Right atrium auricular region (tissue), 2 donors: ENCODE results near the gene MARK3. TPM values are rescaled to one million over a fixed set of nuclear protein-coding genes. Genes with fewer than 3 reads are reported as not detected.

Experiments
- DNase-seq: peaks from one replicate; pipeline ENCODE4 v3.0.0-alpha.2; 2019; ENCODE audit warnings: low spot score
- H3K27ac ChIP-seq, 2 donors: fragments of 200-600 bp; sonication (generic); 1 replicate in 1 of 2; 2 replicates in 1 of 2; pipeline ENCODE4 v1.5.1; 2016 to 2019
- H3K27me3 ChIP-seq, 2 donors: fragments of 200-600 bp; sonication (generic); one replicate each; pipeline versions ENCODE4 v1.5.1 to v1.6.0; 2017 to 2019
- H3K36me3 ChIP-seq: fragments of 200-600 bp; sonication (generic); one replicate; pipeline ENCODE4 v1.5.1; 2016
- H3K4me1 ChIP-seq, 2 donors: fragments of 200-600 bp; sonication (generic); one replicate each; pipeline versions ENCODE4 v1.5.1 to v1.6.0; 2017 to 2019
- H3K4me3 ChIP-seq, 2 donors: fragments of 200-600 bp; sonication (generic); 1 replicate in 1 of 2; 2 replicates in 1 of 2; pipeline ENCODE4 v1.5.1; 2017 to 2019; ENCODE audit warnings: mild to moderate bottlenecking in 1 of 2, moderate library complexity in 1 of 2
- H3K9me3 ChIP-seq, 2 donors: fragments of 200-600 bp; sonication (generic); one replicate each; pipeline ENCODE4 v1.5.1; 2019
- total RNA-seq, 2 donors: library from RNA; depleted of rRNA; stranded (reverse); fragments of >200 nt; gene quantifications; one replicate each; pipeline ENCODE4 v1.1.0, GENCODE V29; 2016
- TF ChIP-seq, protein P1 (sequence below), 2 donors: fragments of 200-600 bp; sonication (generic); IDR thresholded peaks; one replicate each; pipeline ENCODE4 v1.5.1; 2019; ENCODE audit warnings: antibody characterized with exemption in 2 of 2

Gene MARK3
- total RNA-seq, 2 donors from 2014 or later: 71.7 to 74.2 TPM

DNA sequence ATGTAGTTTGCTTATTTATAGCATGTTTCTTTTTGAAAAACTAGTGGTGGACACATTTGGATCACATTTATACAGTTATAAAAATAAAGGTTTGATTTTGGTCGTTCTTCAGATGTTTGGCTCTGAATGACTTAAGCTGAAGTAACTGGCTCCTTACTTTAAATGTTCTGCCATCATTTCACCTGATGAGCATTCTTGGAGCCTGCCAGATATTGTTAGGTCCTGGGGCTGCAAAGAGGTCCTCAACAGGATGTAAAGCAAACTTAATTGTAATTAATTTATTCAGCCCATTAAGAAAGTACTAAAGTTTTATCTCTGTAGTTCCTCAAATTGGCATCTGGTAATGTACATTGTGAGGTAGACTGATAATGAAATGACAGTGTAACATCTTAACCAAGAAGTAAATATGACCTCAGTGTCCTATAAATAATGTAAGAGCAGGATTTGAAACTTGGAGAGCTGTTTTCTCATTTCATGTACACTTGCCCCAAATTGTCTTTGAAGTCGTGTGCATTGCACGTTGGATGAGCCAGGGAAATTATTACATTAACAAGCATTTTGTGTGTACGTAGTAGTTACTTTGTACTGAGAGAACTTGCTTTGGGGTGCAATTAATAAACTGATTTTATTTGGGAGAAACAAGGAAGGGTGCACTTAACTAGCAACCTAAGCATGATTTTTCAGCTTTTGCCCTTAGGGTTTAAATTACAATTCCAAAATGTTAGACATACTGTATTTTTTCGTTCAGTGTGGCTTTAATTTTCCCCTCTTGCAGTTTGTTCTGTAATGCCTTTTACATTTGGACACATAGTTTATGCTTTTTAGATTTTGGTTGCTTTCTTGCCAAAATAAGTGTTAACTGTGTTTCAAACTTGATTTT is 43.7 kb upstream of the MARK3 start:
- no peak for DNase-seq
- peaks cover 88% of the 10 kb centered on the region for H3K36me3 ChIP-seq
- no peak overlapping the region for H3K27ac ChIP-seq
- no peaks in the 10 kb centered on the region for H3K27me3 ChIP-seq
- peaks cover 0 to 9% of the 10 kb centered on the region in 2 donors for H3K4me1 ChIP-seq
- TF ChIP-seq, protein P1, sequence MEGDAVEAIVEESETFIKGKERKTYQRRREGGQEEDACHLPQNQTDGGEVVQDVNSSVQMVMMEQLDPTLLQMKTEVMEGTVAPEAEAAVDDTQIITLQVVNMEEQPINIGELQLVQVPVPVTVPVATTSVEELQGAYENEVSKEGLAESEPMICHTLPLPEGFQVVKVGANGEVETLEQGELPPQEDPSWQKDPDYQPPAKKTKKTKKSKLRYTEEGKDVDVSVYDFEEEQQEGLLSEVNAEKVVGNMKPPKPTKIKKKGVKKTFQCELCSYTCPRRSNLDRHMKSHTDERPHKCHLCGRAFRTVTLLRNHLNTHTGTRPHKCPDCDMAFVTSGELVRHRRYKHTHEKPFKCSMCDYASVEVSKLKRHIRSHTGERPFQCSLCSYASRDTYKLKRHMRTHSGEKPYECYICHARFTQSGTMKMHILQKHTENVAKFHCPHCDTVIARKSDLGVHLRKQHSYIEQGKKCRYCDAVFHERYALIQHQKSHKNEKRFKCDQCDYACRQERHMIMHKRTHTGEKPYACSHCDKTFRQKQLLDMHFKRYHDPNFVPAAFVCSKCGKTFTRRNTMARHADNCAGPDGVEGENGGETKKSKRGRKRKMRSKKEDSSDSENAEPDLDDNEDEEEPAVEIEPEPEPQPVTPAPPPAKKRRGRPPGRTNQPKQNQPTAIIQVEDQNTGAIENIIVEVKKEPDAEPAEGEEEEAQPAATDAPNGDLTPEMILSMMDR (IDR thresholded peaks at IDR 0.05): no peak
- H3K9me3 ChIP-seq: no peaks in the 10 kb centered on the region
- H3K4me3 ChIP-seq: no peak overlapping the region

DNA sequence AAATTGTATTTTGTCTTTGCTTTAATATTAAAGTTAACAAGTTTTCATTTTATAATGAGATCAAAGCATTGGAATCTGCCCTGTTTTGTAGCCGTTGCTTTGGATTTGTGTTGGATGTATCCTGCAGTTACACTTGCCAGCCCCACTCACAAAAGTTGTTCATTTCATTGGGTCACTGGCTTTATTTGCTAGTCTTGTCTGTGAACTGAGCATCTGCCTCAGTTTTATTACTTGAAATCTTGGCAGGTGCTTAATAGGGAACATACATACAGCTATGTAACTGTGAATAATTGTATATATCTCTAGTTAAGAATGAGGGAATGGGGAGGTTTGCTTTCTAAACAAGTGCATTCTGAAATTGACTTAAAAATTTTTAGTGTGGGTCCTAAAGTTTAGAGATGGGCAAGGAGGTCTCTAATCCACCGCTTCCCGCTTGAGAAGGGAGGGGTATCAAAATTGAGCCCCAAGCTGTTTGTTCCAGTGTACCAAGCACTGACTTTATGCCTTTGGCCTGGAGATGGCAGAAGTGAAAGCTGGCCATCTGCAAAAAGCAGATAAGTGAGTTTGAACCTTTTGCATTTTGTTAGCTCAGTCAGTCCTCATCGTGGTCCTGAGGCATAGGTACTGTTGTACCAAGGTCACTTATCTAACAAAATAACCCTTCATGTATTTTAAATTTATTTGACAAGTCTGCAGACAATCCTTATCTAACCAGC is 41.9 kb upstream of the MARK3 start:
- peaks cover 69% of the 10 kb centered on the region for H3K36me3 ChIP-seq
- DNase-seq: no peak
- TF ChIP-seq, protein P1 (IDR thresholded peaks at IDR 0.05): no peak
- H3K4me3 ChIP-seq: no peak overlapping the region
- no peaks in the 10 kb centered on the region for H3K27me3 ChIP-seq
- no peak overlapping the region for H3K27ac ChIP-seq
- H3K4me1 ChIP-seq: no peaks in the 10 kb centered on the region
- no peaks in the 10 kb centered on the region for H3K9me3 ChIP-seq

DNA sequence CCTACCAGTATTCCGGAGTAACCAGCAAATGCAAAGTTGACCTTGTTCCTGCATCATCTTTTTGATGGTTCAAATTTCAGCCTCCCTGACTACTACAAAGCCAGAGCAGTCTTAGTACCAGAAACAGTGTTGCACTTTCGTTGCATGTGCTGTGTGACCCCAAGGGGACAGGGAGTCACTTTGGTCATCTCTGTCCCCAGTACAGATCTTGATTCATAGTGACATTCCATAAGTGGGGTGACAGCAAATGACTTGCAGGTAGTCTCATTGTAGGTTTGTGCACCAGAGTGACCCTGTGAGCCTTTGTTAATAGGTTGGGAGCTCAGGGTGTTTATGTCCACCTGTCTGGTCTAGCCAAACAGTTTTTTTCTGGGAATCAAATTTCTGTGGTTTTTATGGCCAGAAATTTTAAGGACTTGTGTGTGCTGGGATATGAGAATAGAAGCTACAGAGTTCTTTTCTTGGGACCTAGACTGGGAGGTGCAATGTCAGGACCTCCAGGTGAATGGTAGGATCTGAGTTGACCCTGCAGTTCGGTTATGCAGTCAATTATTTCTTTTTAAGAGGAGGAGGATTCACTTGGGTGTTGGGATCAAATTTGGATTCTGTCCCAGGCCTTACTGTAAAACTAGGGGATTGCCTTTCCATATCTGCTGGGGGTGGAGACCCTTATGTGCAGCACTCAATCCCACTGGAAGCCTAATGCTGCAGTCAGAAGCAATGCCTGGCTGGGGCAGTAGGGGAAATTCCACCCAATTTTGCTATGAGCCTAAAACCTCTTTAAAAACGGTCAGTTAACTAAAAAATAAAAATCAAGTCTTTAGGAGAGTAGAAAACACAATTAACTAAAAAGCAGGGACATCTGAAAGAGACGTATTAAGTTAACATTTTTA is 41.1 kb upstream of the MARK3 start:
- Histone ChIP-seq H3K4me3 (no peak overlapping the region), H3K36me3 (peaks cover 61% of the 10 kb centered on the region), H3K27me3 (no peaks in the 10 kb centered on the region), H3K27ac (no peak overlapping the region), H3K4me1 (no peaks in the 10 kb centered on the region), H3K9me3 (no peaks in the 10 kb centered on the region)
- no peak for DNase-seq
- TF ChIP-seq, protein P1 (IDR thresholded peaks at IDR 0.05): no peak

DNA sequence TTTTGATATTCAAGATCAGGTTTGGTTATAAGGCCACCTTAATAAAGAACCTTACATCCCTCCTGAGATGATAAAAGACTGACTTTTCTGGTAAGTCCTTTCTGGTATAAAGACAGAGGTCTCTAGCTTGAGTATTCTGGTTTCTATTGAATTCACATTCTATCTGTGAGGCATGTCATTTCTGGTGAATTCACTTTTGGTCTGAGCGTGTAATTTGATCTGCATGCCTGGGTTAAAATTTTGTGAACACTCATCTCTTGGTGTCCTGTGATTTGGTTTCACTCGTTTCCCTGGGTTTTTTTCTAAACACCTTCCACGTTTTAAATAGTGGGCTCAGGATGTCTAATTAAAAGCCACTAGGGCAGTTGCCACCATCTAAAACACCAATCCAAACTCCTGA is 38.9 kb upstream of the MARK3 start:
- TF ChIP-seq, protein P1 (IDR thresholded peaks at IDR 0.05): no peak
- Histone ChIP-seq H3K36me3 (peaks cover 40% of the 10 kb centered on the region), H3K4me1 (no peaks in the 10 kb centered on the region), H3K27ac (no peak overlapping the region), H3K4me3 (no peak overlapping the region), H3K27me3 (no peaks in the 10 kb centered on the region), H3K9me3 (no peaks in the 10 kb centered on the region)
- no peak for DNase-seq

DNA sequence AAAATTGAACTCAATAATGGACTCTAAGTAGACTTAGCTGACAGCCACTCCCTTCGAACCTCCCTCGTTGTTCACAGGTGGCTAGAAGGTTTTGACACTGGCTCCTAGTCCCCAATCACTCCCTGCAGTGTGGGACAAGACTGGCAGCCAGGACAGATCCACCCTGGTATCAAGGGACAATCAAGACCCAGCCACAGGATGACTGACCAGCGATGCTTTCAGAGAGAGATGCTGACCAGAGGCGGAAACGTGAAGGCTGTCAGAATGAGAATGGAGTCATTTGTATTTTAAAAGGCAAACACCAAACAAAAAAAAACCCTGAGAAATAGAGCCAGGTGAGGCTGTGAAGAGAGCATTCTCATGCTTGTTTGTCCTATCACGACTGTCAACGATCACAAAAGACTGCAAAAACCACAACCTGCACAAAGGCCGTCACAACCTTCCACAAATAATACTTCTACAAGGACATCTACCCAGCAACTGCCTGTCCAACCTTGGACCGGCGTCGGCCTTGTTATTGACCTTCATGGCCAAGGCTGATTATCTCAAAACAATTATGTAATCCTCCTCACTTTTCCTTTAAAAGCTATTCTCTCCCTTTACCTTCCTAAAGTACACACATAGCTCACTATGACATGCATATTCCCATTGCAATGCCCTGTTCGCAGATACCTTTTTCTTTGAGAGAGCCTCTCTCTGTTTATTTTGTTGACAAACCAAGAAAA is 38.0 kb upstream of the MARK3 start:
- Histone ChIP-seq H3K27ac (no peak overlapping the region), H3K4me1 (no peaks in the 10 kb centered on the region), H3K9me3 (no peaks in the 10 kb centered on the region), H3K27me3 (no peaks in the 10 kb centered on the region), H3K4me3 (no peak overlapping the region), H3K36me3 (peaks cover 30% of the 10 kb centered on the region)
- TF ChIP-seq, protein P1 (IDR thresholded peaks at IDR 0.05): no peak
- DNase-seq: no peak
